Measurements from ENCODE around the gene RNF157. TPM values are rescaled to one million over a fixed set of nuclear protein-coding genes. Genes with fewer than 3 reads are reported as not detected.

The RNF157 gene
- total RNA-seq, 1 donor = 4.7 TPM

DNA sequence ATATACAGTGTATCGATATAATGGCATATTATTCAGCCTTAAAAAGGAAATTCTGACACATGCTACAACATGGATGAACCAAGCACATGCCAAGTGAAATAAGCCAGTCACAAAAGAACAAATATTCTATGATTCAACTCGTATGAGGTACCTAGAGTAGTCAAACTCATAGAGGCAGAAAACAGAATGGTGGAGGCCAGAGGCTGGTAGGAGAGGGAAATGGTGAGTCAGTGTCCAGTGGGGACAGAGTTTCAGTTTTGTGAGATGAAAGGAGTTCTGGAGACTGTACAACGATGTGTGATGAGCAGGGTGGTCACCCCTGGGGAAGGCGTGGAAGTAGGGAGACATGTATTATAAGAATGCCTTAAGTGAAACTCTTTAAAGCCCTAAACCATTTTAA lies 39.9 kb downstream of the RNF157 start:
- DNase-seq (ENCODE audit: low read depth) = no peak
- TF ChIP-seq, protein P1, sequence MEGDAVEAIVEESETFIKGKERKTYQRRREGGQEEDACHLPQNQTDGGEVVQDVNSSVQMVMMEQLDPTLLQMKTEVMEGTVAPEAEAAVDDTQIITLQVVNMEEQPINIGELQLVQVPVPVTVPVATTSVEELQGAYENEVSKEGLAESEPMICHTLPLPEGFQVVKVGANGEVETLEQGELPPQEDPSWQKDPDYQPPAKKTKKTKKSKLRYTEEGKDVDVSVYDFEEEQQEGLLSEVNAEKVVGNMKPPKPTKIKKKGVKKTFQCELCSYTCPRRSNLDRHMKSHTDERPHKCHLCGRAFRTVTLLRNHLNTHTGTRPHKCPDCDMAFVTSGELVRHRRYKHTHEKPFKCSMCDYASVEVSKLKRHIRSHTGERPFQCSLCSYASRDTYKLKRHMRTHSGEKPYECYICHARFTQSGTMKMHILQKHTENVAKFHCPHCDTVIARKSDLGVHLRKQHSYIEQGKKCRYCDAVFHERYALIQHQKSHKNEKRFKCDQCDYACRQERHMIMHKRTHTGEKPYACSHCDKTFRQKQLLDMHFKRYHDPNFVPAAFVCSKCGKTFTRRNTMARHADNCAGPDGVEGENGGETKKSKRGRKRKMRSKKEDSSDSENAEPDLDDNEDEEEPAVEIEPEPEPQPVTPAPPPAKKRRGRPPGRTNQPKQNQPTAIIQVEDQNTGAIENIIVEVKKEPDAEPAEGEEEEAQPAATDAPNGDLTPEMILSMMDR (IDR thresholded peaks at IDR 0.05; ENCODE audit: insufficient read depth, low read depth, low read length) = no peak
- H3K4me3 ChIP-seq (ENCODE audit: low read depth, low read length) = no peak overlapping the region

DNA sequence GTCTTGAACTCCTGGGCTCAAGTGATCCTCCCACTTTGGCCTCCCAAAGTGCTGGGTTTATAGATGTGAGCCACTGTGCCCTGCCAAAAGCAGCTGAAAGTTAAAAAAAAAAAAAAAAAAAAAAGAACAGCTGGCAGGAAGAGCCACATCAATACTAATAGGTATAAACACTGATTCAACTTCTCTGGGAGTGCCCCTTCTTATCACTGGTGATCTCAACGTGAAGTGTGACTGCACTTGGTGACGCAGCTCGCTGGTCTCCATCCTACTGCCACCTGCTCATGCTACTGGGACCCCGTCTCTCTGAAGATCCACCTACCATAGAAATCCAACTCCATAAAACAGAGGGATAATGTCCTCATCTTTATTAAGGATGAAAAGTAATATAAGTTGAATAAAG lies 40.8 kb downstream of the RNF157 start:
- H3K4me3 ChIP-seq (ENCODE audit: low read depth, low read length) = no peak overlapping the region
- no peak for DNase-seq (ENCODE audit: low read depth)
- TF ChIP-seq, protein P1 (IDR thresholded peaks at IDR 0.05; ENCODE audit: insufficient read depth, low read depth, low read length) = no peak

DNA sequence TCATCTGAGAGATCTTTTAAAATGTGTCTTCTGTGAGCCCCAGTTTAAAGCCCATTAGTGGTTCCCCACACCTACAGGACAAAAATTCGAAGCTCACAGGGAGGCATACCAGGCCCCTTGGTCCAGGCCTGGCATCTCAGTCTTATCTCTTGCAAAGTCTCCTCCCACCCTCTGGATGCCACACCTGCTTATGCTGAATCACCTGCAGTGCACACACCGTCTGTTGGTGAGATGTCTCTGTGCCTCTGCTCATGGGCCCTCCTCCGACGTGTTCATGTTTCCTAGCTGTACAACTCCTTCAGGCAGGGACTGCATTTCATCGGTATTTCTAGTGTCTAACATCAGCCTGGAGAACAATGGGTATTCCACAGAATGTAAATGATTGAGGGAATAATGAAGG lies 41.6 kb downstream of the RNF157 start:
- H3K4me3 ChIP-seq (ENCODE audit: low read depth, low read length) = no peak overlapping the region
- no peak for DNase-seq (ENCODE audit: low read depth)
- TF ChIP-seq, protein P1 (IDR thresholded peaks at IDR 0.05; ENCODE audit: insufficient read depth, low read depth, low read length) = no peak

GRCh38 chr17:76197911-76198310 lies 42.4 kb downstream of the RNF157 start:
- TF ChIP-seq, protein P1 (IDR thresholded peaks at IDR 0.05; ENCODE audit: insufficient read depth, low read depth, low read length) = no peak
- DNase-seq (ENCODE audit: low read depth) = no peak
- H3K4me3 ChIP-seq (ENCODE audit: low read depth, low read length) = no peak overlapping the region

DNA sequence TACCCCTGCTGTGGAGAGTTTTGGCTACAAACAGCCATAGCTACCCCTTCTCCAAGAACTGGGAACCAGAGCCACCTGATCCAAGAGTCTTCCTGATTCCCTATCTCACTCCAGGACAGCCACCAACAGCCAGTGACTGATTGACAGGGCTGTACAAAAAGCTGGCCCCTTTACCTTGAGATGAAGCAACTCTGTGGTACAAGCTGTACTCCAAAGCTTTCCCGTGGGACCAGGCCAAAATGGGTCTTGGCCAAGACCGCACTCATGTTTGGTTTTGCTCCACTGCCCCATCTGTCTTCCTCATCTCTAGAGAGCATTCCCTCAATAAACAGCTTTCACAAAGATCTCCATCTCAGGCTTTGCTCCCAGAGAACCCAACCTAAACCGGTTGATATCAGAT lies 43.6 kb downstream of the RNF157 start:
- TF ChIP-seq, protein P1 (IDR thresholded peaks at IDR 0.05; ENCODE audit: insufficient read depth, low read depth, low read length) = no peak
- DNase-seq (ENCODE audit: low read depth) = peak; percentile 13
- H3K4me3 ChIP-seq (ENCODE audit: low read depth, low read length) = no peak overlapping the region

- TF ChIP-seq, protein P1 (IDR thresholded peaks at IDR 0.05; ENCODE audit: insufficient read depth, low read depth, low read length) = no peak
- no peak overlapping the region for H3K4me3 ChIP-seq (ENCODE audit: low read depth, low read length)
- no peak for DNase-seq (ENCODE audit: low read depth)
Measured at GRCh38 chr17:76195281-76196096, 44.8 kb downstream of the RNF157 start.

GRCh38 chr17:76193591-76193990 lies 46.7 kb downstream of the RNF157 start:
- TF ChIP-seq, protein P1 (IDR thresholded peaks at IDR 0.05; ENCODE audit: insufficient read depth, low read depth, low read length) = no peak
- H3K4me3 ChIP-seq (ENCODE audit: low read depth, low read length) = no peak overlapping the region
- no peak for DNase-seq (ENCODE audit: low read depth)

Measured in fibroblast of villous mesenchyme (primary cell).